NT2/D1 (cell line): ENCODE results near the gene HPCAL1.

ENCODE experiments used
- SUZ12 ChIP-seq: IDR thresholded peaks from 2 replicates; pipeline ENCODE4 v1.6.1; 2011; ENCODE audit not compliant: insufficient read length, insufficient read depth; ENCODE audit errors: extremely low read depth
- YY1 ChIP-seq: IDR thresholded peaks from 2 replicates; pipeline ENCODE4 v1.6.1; 2011; ENCODE audit not compliant: insufficient read length, insufficient read depth
- ZNF274 ChIP-seq: IDR thresholded peaks from 2 replicates; pipeline ENCODE4 v1.6.1; 2011; ENCODE audit warnings: mild to moderate bottlenecking, low read depth, low read length

- TF ChIP-seq YY1, result no peak
- no peak for TF ChIP-seq ZNF274
- no peak for TF ChIP-seq SUZ12
Observed at GRCh38 chr2:10400002-10400401, 97.3 kb downstream of the HPCAL1 start.
